ENCODE data around the gene INPP5A.

DNA sequence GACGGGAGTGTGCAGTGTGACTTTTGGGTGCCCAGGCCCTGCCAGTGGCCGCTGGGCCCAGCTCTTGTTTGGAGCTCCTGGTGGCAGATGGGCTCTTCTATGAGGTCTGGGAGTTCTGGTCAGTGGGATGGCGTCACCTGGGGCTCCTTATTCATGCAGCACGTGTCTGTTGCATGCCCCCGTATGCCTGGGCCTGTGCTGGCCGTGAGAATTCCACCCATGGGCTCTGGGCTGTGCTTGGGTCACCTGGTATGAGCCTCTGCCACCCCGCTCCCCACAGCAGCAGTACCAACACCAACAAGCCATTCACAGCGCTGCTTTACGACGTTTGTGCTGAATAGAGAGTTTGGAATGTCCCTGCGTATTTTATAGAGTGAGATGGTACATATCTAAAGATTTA is 27.1 kb downstream of the INPP5A start:
- TF ChIP-seq, protein P1, sequence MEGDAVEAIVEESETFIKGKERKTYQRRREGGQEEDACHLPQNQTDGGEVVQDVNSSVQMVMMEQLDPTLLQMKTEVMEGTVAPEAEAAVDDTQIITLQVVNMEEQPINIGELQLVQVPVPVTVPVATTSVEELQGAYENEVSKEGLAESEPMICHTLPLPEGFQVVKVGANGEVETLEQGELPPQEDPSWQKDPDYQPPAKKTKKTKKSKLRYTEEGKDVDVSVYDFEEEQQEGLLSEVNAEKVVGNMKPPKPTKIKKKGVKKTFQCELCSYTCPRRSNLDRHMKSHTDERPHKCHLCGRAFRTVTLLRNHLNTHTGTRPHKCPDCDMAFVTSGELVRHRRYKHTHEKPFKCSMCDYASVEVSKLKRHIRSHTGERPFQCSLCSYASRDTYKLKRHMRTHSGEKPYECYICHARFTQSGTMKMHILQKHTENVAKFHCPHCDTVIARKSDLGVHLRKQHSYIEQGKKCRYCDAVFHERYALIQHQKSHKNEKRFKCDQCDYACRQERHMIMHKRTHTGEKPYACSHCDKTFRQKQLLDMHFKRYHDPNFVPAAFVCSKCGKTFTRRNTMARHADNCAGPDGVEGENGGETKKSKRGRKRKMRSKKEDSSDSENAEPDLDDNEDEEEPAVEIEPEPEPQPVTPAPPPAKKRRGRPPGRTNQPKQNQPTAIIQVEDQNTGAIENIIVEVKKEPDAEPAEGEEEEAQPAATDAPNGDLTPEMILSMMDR (IDR thresholded peaks at IDR 0.05) = no peak
- no peak for TF ChIP-seq POLR2A (IDR thresholded peaks at IDR 0.05)
- TF ChIP-seq POLR2AphosphoS5 (IDR thresholded peaks at IDR 0.05) = no peak

Measured in sigmoid colon (tissue), 4 donors.